Muscle layer of colon (tissue), 2 donors: Measurements from ENCODE around the gene DRAM2.

Experiments
- H3K27ac ChIP-seq: one replicate; pipeline ENCODE4 v1.7.0; 2013; ENCODE audit warnings: low read depth, mild to moderate bottlenecking, low read length, moderate library complexity
- H3K27me3 ChIP-seq, 2 donors: one replicate each; pipeline ENCODE4 v1.7.0; 2013; ENCODE audit warnings: low read length in 2 of 2, mild to moderate bottlenecking in 2 of 2; ENCODE audit not compliant: insufficient read depth in 2 of 2, control insufficient read depth in 1 of 2
- H3K36me3 ChIP-seq: one replicate; pipeline ENCODE4 v1.7.0; 2013; ENCODE audit warnings: mild to moderate bottlenecking, low read length; ENCODE audit not compliant: insufficient read depth
- H3K4me1 ChIP-seq: one replicate; pipeline ENCODE4 v1.7.0; 2013; ENCODE audit warnings: mild to moderate bottlenecking, low read length; ENCODE audit not compliant: insufficient read depth
- H3K4me3 ChIP-seq, 2 donors: one replicate each; pipeline ENCODE4 v1.7.0; 2013; ENCODE audit warnings: low read length in 2 of 2, low read depth in 1 of 2, mild to moderate bottlenecking in 1 of 2, moderate library complexity in 1 of 2
- H3K9ac ChIP-seq: one replicate; pipeline ENCODE4 v1.7.0; 2013; ENCODE audit warnings: low read length
- H3K9me3 ChIP-seq: one replicate; pipeline ENCODE4 v1.7.0; 2013; ENCODE audit warnings: mild to moderate bottlenecking, low read length
- donor health status: abdominal sarcoma.
- donor health status: Adenocarcinoma of cecum.

The DRAM2 gene

GRCh38 chr1:111162488-111162880, 22.6 kb upstream of the DRAM2 start:
- Histone ChIP-seq H3K27ac (no peak overlapping the region), H3K36me3 (peaks cover 16% of the 10 kb centered on the region)

GRCh38 chr1:111161843-111162487, 22.1 kb upstream of the DRAM2 start:
- H3K4me3 ChIP-seq = no peak overlapping the region
- H3K4me1 ChIP-seq = no peaks in the 10 kb centered on the region
- H3K27me3 ChIP-seq = no peaks in the 10 kb centered on the region
- no peak overlapping the region for H3K9ac ChIP-seq
- H3K9me3 ChIP-seq = no peaks in the 10 kb centered on the region
- peaks cover 16% of the 10 kb centered on the region for H3K36me3 ChIP-seq
- no peak overlapping the region for H3K27ac ChIP-seq

More at GRCh38 chr1:111162488-111162880, 22.6 kb upstream of the DRAM2 start:
- no peaks in the 10 kb centered on the region for H3K27me3 ChIP-seq
- H3K4me3 ChIP-seq = no peak overlapping the region
- no peak overlapping the region for H3K9ac ChIP-seq
- H3K9me3 ChIP-seq = no peaks in the 10 kb centered on the region
- no peaks in the 10 kb centered on the region for H3K4me1 ChIP-seq

GRCh38 chr1:111157431-111157830, 17.5 kb upstream of the DRAM2 start:
- no peaks in the 10 kb centered on the region for H3K27me3 ChIP-seq
- H3K9me3 ChIP-seq = no peaks in the 10 kb centered on the region
- peaks cover 29% of the 10 kb centered on the region for H3K36me3 ChIP-seq
- H3K4me1 ChIP-seq = no peaks in the 10 kb centered on the region
- H3K27ac ChIP-seq = no peak overlapping the region
- no peak overlapping the region for H3K4me3 ChIP-seq
- no peak overlapping the region for H3K9ac ChIP-seq

GRCh38 chr1:111154021-111154999, 14.4 kb upstream of the DRAM2 start:
- Histone ChIP-seq H3K27ac (no peak overlapping the region), H3K9ac (no peak overlapping the region), H3K36me3 (peaks cover 26% of the 10 kb centered on the region), H3K4me1 (no peaks in the 10 kb centered on the region), H3K4me3 (no peak overlapping the region), H3K27me3 (no peaks in the 10 kb centered on the region), H3K9me3 (no peaks in the 10 kb centered on the region)

- Histone ChIP-seq H3K27me3 (no peaks in the 10 kb centered on the region), H3K4me1 (no peaks in the 10 kb centered on the region), H3K36me3 (peaks cover 40% of the 10 kb centered on the region), H3K9me3 (no peaks in the 10 kb centered on the region), H3K4me3 (no peak overlapping the region), H3K9ac (no peak overlapping the region), H3K27ac (no peak overlapping the region)
These were observed 11.9 kb upstream of the DRAM2 start for GRCh38 chr1:111151838-111152237.

- H3K36me3 ChIP-seq = peaks cover 22% of the 10 kb centered on the region
These were observed 8.5 kb upstream of the DRAM2 start for GRCh38 chr1:111148376-111148881.

GRCh38 chr1:111147948-111148347, 8.1 kb upstream of the DRAM2 start:
- Histone ChIP-seq H3K9me3 (no peaks in the 10 kb centered on the region), H3K4me3 (no peak overlapping the region), H3K27me3 (no peaks in the 10 kb centered on the region), H3K27ac (no peak overlapping the region), H3K4me1 (no peaks in the 10 kb centered on the region), H3K36me3 (peaks cover 22% of the 10 kb centered on the region), H3K9ac (no peak overlapping the region)

More at GRCh38 chr1:111148376-111148881, 8.5 kb upstream of the DRAM2 start:
- no peaks in the 10 kb centered on the region for H3K4me1 ChIP-seq
- no peaks in the 10 kb centered on the region for H3K27me3 ChIP-seq
- no peak overlapping the region for H3K27ac ChIP-seq
- H3K9me3 ChIP-seq = no peaks in the 10 kb centered on the region
- no peak overlapping the region for H3K9ac ChIP-seq
- H3K4me3 ChIP-seq = no peak overlapping the region

- Histone ChIP-seq H3K27me3 (no peaks in the 10 kb centered on the region), H3K9ac (no peak overlapping the region), H3K36me3 (peaks cover 22% of the 10 kb centered on the region), H3K4me3 (no peak overlapping the region), H3K4me1 (peaks cover 11% of the 10 kb centered on the region), H3K9me3 (no peaks in the 10 kb centered on the region), H3K27ac (no peak overlapping the region)
These were observed 6.3 kb upstream of the DRAM2 start for GRCh38 chr1:111145963-111146768.

GRCh38 chr1:111145542-111145941, 5.6 kb upstream of the DRAM2 start:
- no peak overlapping the region for H3K9ac ChIP-seq
- peaks cover 15% of the 10 kb centered on the region for H3K4me1 ChIP-seq
- H3K27me3 ChIP-seq = no peaks in the 10 kb centered on the region
- H3K9me3 ChIP-seq = no peaks in the 10 kb centered on the region
- peaks cover 22% of the 10 kb centered on the region for H3K36me3 ChIP-seq
- no peak overlapping the region for H3K27ac ChIP-seq
- no peak overlapping the region for H3K4me3 ChIP-seq

- Histone ChIP-seq H3K9ac (no peak overlapping the region), H3K4me3 (no peak overlapping the region), H3K4me1 (peaks cover 15% of the 10 kb centered on the region), H3K36me3 (no peaks in the 10 kb centered on the region), H3K27me3 (no peaks in the 10 kb centered on the region), H3K27ac (no peak overlapping the region), H3K9me3 (no peaks in the 10 kb centered on the region)
These were observed 2.6 kb upstream of the DRAM2 start for GRCh38 chr1:111142356-111142975.
